Progenitor cell of endocrine pancreas (in vitro differentiated cells): ENCODE measurements around the gene PLA2G7. TPM values are rescaled to one million over a fixed set of nuclear protein-coding genes. Genes with fewer than 3 reads are reported as not detected.
"Not testable (repeated sequence)": the region's sequence is repeated elsewhere in the genome, so short reads cannot be mapped to it uniquely, and the experiment has no call there.

Source experiments
- DNase-seq: peaks from one replicate; pipeline ENCODE4 v3.0.0; 2021; ENCODE audit warnings: low spot score; ENCODE audit not compliant: unreplicated experiment
- H3K27ac Mint-ChIP-seq: 2 replicates; pipeline ENCODE4 v1.8.0; 2021; ENCODE audit warnings: mild to moderate bottlenecking, moderate library complexity, mixed read lengths
- H3K27me3 Mint-ChIP-seq: 2 replicates; pipeline ENCODE4 v1.8.0; 2021; ENCODE audit warnings: mixed read lengths
- H3K36me3 Mint-ChIP-seq: 2 replicates; pipeline ENCODE4 v1.8.0; 2022; ENCODE audit warnings: mixed read lengths; ENCODE audit not compliant: insufficient read depth
- H3K4me1 Mint-ChIP-seq: 2 replicates; pipeline ENCODE4 v1.8.0; 2021; ENCODE audit warnings: low read depth, mixed read lengths
- H3K4me3 Mint-ChIP-seq: 2 replicates; pipeline ENCODE4 v1.8.0; 2021; ENCODE audit warnings: low read depth, mild to moderate bottlenecking, moderate library complexity, mixed read lengths
- H3K9me3 Mint-ChIP-seq: 2 replicates; pipeline ENCODE4 v1.8.0; 2021; ENCODE audit warnings: low read depth, mixed read lengths
- CTCF ChIP-seq: fragments of 200-600 bp; sonication (generic); IDR thresholded peaks from one replicate; pipeline ENCODE4 v1.5.0; 2021; ENCODE audit warnings: antibody characterized with exemption, mild to moderate bottlenecking; ENCODE audit not compliant: unreplicated experiment
- total RNA-seq: library from RNA; stranded (reverse); gene quantifications from 2 replicates; pipeline ENCODE4 v1.2.1, GENCODE V29; 2021

Gene PLA2G7
- total RNA-seq, 1 donor from 2014 or later: 0.29 TPM

GRCh38 chr6:46776070-46776712 lies 41.0 kb upstream of the PLA2G7 start:
- TF ChIP-seq CTCF: no peak
- no peaks in the 10 kb centered on the region for H3K36me3 Mint-ChIP-seq
- no peaks in the 10 kb centered on the region for H3K9me3 Mint-ChIP-seq
- H3K27me3 Mint-ChIP-seq: peaks cover 40% of the 10 kb centered on the region
- no peaks in the 10 kb centered on the region for H3K4me1 Mint-ChIP-seq
- DNase-seq: no peak
- no peak overlapping the region for H3K4me3 Mint-ChIP-seq
- H3K27ac Mint-ChIP-seq: no peak overlapping the region

GRCh38 chr6:46774736-46775135 lies 39.6 kb upstream of the PLA2G7 start:
- H3K36me3 Mint-ChIP-seq, H3K9me3 Mint-ChIP-seq, H3K4me3 Mint-ChIP-seq, DNase-seq, H3K4me1 Mint-ChIP-seq, H3K27ac Mint-ChIP-seq: not testable (repeated sequence)
- H3K27me3 Mint-ChIP-seq: peaks cover 38% of the 10 kb centered on the region

- no peak for TF ChIP-seq CTCF
- no peak overlapping the region for H3K27ac Mint-ChIP-seq
- H3K36me3 Mint-ChIP-seq: no peaks in the 10 kb centered on the region
- no peak overlapping the region for H3K4me3 Mint-ChIP-seq
- H3K9me3 Mint-ChIP-seq: no peaks in the 10 kb centered on the region
- H3K27me3 Mint-ChIP-seq: peaks cover 38% of the 10 kb centered on the region
- DNase-seq: no peak
- H3K4me1 Mint-ChIP-seq: peaks cover 1% of the 10 kb centered on the region
Measured at GRCh38 chr6:46773201-46773855, 38.2 kb upstream of the PLA2G7 start.

GRCh38 chr6:46772762-46773161 lies 37.6 kb upstream of the PLA2G7 start:
- no peak for DNase-seq
- Mint-ChIP-seq H3K27ac (no peak overlapping the region), H3K9me3 (peaks cover 1% of the 10 kb centered on the region), H3K4me1 (peaks cover 1% of the 10 kb centered on the region), H3K4me3 (no peak overlapping the region), H3K27me3 (peaks cover 33% of the 10 kb centered on the region), H3K36me3 (no peaks in the 10 kb centered on the region)
- no peak for TF ChIP-seq CTCF

- peaks cover 1% of the 10 kb centered on the region for H3K4me1 Mint-ChIP-seq
- DNase-seq: no peak
- no peak for TF ChIP-seq CTCF
- peaks cover 6% of the 10 kb centered on the region for H3K9me3 Mint-ChIP-seq
- H3K4me3 Mint-ChIP-seq: no peak overlapping the region
- peaks cover 30% of the 10 kb centered on the region for H3K27me3 Mint-ChIP-seq
- H3K36me3 Mint-ChIP-seq: no peaks in the 10 kb centered on the region
- H3K27ac Mint-ChIP-seq: no peak overlapping the region
Measured at GRCh38 chr6:46772016-46772415, 36.8 kb upstream of the PLA2G7 start.

GRCh38 chr6:46764961-46765360 lies 29.8 kb upstream of the PLA2G7 start:
- Mint-ChIP-seq H3K4me1 (no peaks in the 10 kb centered on the region), H3K4me3 (no peak overlapping the region), H3K9me3 (peaks cover 18% of the 10 kb centered on the region), H3K36me3 (no peaks in the 10 kb centered on the region), H3K27ac (no peak overlapping the region), H3K27me3 (peaks cover under 1% of the 10 kb centered on the region)
- no peak for TF ChIP-seq CTCF
- DNase-seq: no peak

GRCh38 chr6:46764280-46764679 lies 29.1 kb upstream of the PLA2G7 start:
- peaks cover 18% of the 10 kb centered on the region for H3K9me3 Mint-ChIP-seq
- H3K4me1 Mint-ChIP-seq, DNase-seq, H3K27me3 Mint-ChIP-seq, H3K4me3 Mint-ChIP-seq, H3K36me3 Mint-ChIP-seq, H3K27ac Mint-ChIP-seq: not testable (repeated sequence)
